Activated B cell treated with CpG ODN at 0.5 μM for 24 hours (primary cell): ENCODE measurements around the gene TNFRSF18. TPM values are rescaled to one million over a fixed set of nuclear protein-coding genes. Genes with fewer than 3 reads are reported as not detected.
"Not testable (repeated sequence)": the region's sequence is repeated elsewhere in the genome, so short reads cannot be mapped to it uniquely, and the experiment has no call there.

Source experiments
- ATAC-seq: fragments of 200-7000 bp; cut with Tn5 transposase; one replicate; pipeline ENCODE4 v1.10.0; 2021; ENCODE audit warnings: low read depth, mild to moderate bottlenecking, moderate library complexity
- CTCF ChIA-PET: fragments of 350-600 bp; sonication (Branson Sonifier 250); formaldehyde crosslinking; loops from one replicate; lab custom pipeline; 2021; ENCODE audit warnings: antibody characterized with exemption; lab: Charles Lee
- POLR2A ChIA-PET: fragments of 350-600 bp; sonication (Branson Sonifier 250); formaldehyde crosslinking; loops from one replicate; lab custom pipeline; 2021; ENCODE audit warnings: antibody characterized with exemption; lab: Charles Lee
- DNase-seq: peaks from one replicate; pipeline ENCODE4 v3.0.0; 2022
- H3K27ac Mint-ChIP-seq: one replicate; pipeline ENCODE4 v1.8.0; 2020; ENCODE audit warnings: mixed read lengths
- H3K27me3 Mint-ChIP-seq: one replicate; pipeline ENCODE4 v1.8.0; 2021; ENCODE audit warnings: mixed read lengths
- H3K36me3 Mint-ChIP-seq: one replicate; pipeline ENCODE4 v1.8.0; 2021; ENCODE audit warnings: low read depth, mixed read lengths
- H3K4me1 Mint-ChIP-seq: one replicate; pipeline ENCODE4 v1.8.0; 2021; ENCODE audit warnings: mixed read lengths
- H3K4me3 Mint-ChIP-seq: one replicate; pipeline ENCODE4 v1.8.0; 2020; ENCODE audit warnings: mild to moderate bottlenecking, mixed read lengths
- H3K9me3 Mint-ChIP-seq: one replicate; pipeline ENCODE4 v1.8.0; 2020; ENCODE audit warnings: mixed read lengths
- intact Hi-C: fragments of 100-400 bp; cut with micrococcal nuclease; formaldehyde crosslinking; loops from one replicate; pipeline ENCODE4 v1.15.1; 2024
- total RNA-seq: library from RNA; stranded (reverse); gene quantifications from 2 replicates; pipeline ENCODE4 v1.2.3, GENCODE V29; 2022
- TF ChIP-seq, protein P1 (sequence below): fragments of 200-600 bp; IDR thresholded peaks from one replicate; pipeline ENCODE4 v1.8.0; 2022; ENCODE audit warnings: antibody characterized with exemption, mild to moderate bottlenecking

TNFRSF18 gene
- total RNA-seq, 1 donor from 2014 or later = 37.5 TPM

DNA sequence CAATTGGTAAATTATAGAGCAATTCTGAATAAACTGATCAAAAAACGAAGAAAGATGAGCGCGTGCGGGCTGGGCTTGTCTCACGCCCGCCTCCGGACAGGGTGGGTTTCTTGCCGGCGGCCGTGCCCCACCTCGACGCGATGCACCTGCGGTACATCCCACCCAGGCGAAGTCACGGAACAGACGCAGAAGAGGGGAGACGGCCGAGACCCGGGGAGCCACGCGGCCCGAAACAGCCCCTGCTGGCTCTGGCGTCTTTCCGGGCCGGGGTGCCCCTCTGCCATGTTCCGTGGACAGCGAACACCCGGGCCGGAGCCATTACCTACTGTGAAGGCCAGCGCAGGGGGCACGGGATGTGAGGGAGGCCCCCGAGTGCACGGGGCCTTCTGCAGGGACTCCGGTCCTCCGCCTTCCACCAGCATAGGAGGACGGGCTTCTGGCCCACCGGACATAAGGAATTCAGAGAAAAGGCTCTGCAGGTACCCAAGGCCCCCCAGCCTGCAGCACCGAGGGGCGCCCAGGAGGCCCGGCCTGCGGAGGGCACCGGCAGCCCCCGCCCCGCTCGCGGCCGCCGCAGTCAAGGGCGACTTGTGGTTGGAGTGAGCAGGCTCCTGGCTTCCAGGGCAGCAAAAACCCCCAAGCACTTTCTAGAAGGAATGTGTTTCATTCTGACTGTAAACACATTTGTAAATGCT lies 47.7 kb upstream of the TNFRSF18 start:
- ChIA-PET CTCF (no interaction called here), POLR2A (no interaction called here)
- ATAC-seq = no peak
- H3K4me3 Mint-ChIP-seq = no peak overlapping the region
- TF ChIP-seq, protein P1, sequence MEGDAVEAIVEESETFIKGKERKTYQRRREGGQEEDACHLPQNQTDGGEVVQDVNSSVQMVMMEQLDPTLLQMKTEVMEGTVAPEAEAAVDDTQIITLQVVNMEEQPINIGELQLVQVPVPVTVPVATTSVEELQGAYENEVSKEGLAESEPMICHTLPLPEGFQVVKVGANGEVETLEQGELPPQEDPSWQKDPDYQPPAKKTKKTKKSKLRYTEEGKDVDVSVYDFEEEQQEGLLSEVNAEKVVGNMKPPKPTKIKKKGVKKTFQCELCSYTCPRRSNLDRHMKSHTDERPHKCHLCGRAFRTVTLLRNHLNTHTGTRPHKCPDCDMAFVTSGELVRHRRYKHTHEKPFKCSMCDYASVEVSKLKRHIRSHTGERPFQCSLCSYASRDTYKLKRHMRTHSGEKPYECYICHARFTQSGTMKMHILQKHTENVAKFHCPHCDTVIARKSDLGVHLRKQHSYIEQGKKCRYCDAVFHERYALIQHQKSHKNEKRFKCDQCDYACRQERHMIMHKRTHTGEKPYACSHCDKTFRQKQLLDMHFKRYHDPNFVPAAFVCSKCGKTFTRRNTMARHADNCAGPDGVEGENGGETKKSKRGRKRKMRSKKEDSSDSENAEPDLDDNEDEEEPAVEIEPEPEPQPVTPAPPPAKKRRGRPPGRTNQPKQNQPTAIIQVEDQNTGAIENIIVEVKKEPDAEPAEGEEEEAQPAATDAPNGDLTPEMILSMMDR = no peak
- intact Hi-C loops = no loop called here
- H3K36me3 Mint-ChIP-seq = peaks cover 51% of the 10 kb centered on the region
- peaks cover 19% of the 10 kb centered on the region for H3K4me1 Mint-ChIP-seq
- no peak for DNase-seq
- H3K27ac Mint-ChIP-seq = no peak overlapping the region
- no peaks in the 10 kb centered on the region for H3K27me3 Mint-ChIP-seq
- H3K9me3 Mint-ChIP-seq = no peaks in the 10 kb centered on the region

DNA sequence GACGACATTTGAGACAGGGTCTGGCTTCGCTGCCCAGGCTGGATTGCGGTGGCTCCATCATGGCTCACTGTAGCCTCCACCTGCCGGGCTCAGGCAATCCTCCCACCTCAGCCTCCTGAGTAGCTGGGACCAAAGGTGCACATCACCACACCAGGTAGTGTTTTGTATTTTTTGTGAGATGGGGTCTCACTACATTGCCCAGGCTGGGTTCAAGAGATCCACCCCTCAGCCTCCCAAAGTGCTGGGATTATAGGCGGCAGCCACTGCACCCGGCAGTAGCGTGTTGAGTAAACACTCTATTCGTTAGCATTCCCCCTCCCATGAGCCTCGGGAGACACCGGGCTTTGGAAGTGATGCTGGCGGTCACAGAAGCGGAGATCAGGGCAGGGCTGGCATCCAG lies 46.9 kb upstream of the TNFRSF18 start:
- TF ChIP-seq, protein P1 = no peak
- intact Hi-C loops = no loop called here
- H3K9me3 Mint-ChIP-seq = no peaks in the 10 kb centered on the region
- ChIA-PET CTCF (interaction anchor here (4.3 kb wide), 1 partner anchor 131 kb away, joined by 102 read pairs; no protein-coding TSS in a partner anchor), POLR2A (no interaction called here)
- H3K36me3 Mint-ChIP-seq = peaks cover 47% of the 10 kb centered on the region
- no peak overlapping the region for H3K4me3 Mint-ChIP-seq
- no peaks in the 10 kb centered on the region for H3K27me3 Mint-ChIP-seq
- no peak overlapping the region for H3K27ac Mint-ChIP-seq
- DNase-seq (no peak), ATAC-seq (no peak)
- H3K4me1 Mint-ChIP-seq = peaks cover 19% of the 10 kb centered on the region

DNA sequence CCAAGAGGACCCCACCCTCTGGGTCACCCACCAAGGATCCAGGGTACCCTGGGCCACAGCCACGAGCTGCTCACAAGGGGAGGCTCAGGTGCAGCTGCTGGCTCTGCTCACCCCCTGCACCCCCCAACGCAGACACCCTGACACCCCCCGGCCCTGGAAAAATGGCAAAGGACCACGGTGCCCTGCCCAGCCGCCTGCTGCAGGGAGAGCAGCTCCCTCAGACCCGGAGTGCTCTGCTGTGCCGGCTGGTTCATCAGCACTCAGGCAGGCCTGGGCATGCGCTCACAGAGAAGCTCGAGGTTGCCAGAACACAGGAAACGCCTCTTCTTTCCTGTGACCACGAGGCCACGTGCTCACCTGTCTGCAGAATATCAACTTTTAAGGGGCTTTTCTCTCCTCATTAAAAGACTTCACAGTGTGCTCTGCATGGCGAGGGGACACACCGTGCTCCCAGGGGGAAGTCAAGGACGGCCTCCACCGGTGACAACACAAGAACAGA lies 44.4 kb upstream of the TNFRSF18 start:
- no peaks in the 10 kb centered on the region for H3K27me3 Mint-ChIP-seq
- ATAC-seq (peak; percentile 76), DNase-seq (no peak)
- intact Hi-C loops = loop anchor here (1.0 kb wide), 2 partner anchors 129 to 218 kb away; no protein-coding TSS in a partner anchor
- peak overlapping the region; percentile 64 for H3K4me3 Mint-ChIP-seq
- peaks cover 19% of the 10 kb centered on the region for H3K4me1 Mint-ChIP-seq
- no peaks in the 10 kb centered on the region for H3K9me3 Mint-ChIP-seq
- TF ChIP-seq, protein P1 = no peak
- ChIA-PET POLR2A (interaction anchor here (0.8 to 2.9 kb wide), 15 partner anchors 21 to 267 kb away, joined by 3 to 33 read pairs (median 4); partner anchors contain the start of genes C1orf159 and UBE2J2), CTCF (interaction anchor here (1.0 to 4.3 kb wide), 10 partner anchors 10 to 219 kb away, joined by 3 to 102 read pairs (median 4); no protein-coding TSS in a partner anchor)
- H3K36me3 Mint-ChIP-seq = peaks cover 32% of the 10 kb centered on the region
- H3K27ac Mint-ChIP-seq = peak overlapping the region; percentile 72

DNA sequence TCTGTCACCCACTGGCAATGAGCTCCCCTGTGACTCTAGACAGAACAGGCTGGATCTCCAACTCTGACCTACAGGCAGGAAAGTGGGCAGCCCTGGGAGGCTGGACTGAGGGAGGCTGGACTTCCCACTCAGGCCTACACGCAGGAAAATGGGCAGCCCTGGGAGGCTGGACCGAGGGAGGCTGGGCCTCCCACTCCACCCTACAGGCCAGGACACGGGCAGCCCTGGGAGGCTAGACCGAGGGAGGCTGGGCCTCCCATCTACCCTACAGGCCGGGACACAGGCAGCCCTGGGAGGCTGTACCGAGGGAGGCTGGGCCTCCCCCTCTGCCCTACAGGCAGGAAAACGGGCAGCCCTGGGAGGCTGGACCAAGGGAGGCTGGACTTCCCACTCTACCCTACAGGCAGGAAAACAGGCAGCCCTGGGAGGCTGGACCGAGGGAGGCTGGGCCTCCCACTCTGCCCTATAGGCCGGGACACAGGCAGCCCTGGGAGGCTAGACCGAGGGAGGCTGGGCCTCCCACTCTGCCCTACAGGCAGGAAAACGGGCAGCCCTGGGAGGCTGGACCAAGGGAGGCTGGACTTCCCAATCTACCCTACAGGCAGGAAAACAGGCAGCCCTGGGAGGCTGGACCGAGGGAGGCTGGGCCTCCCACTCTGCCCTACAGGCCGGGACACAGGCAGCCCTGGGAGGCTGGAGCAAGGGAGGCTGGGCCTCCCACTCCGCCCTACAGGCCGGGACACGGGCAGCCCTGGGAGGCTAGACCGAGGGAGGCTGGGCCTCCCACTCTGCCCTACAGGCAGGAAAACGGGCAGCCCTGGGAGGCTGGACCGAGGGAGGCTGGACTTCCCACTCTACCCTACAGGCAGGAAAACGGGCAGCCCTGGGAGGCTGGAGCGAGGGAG lies 41.9 kb upstream of the TNFRSF18 start:
- CTCF ChIA-PET = interaction anchor here (1.0 kb wide), 1 partner anchor 126 kb away, joined by 3 read pairs; no protein-coding TSS in a partner anchor
- Mint-ChIP-seq H3K36me3 (peaks cover 11% of the 10 kb centered on the region), H3K4me1 (peaks cover 19% of the 10 kb centered on the region)
- DNase-seq, H3K9me3 Mint-ChIP-seq, H3K27ac Mint-ChIP-seq, intact Hi-C loops, POLR2A ChIA-PET, ATAC-seq, H3K4me3 Mint-ChIP-seq, H3K27me3 Mint-ChIP-seq: not testable (repeated sequence)

DNA sequence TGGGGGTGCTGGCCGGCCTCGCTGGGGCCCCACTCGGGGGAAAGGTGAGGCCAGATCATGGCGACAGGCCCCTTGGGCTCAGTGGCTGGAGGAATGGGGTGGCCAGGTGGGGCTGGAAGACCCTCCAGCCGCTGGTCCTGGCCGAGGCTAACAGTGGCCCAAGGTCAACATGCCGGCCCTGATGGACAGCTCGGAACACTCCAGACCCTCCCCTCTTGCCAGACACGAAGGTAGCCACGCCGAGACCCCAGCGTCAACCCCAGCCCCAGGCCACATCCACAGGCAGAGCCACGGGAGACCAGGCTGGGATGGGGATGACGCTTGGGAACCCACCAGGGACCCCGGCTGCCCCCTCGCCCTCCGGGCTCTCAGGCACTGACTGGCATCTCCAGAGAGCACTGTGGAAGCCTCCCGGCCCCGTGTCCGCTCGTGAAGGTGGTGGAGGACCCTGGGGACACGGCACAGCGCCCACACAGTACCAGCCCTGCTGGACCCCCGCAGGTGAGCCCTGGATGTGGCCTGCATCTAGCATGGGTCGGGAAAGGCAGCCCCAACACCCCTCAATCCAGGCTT lies 41.0 kb upstream of the TNFRSF18 start:
- intact Hi-C loops = no loop called here
- POLR2A ChIA-PET = interaction anchor here (0.6 kb wide), 1 partner anchor 122 kb away, joined by 3 read pairs; no protein-coding TSS in a partner anchor
- ATAC-seq = no peak
- Mint-ChIP-seq H3K36me3 (peaks cover 2% of the 10 kb centered on the region), H3K4me3 (no peak overlapping the region), H3K27ac (no peak overlapping the region), H3K4me1 (peaks cover 19% of the 10 kb centered on the region), H3K9me3 (no peaks in the 10 kb centered on the region), H3K27me3 (no peaks in the 10 kb centered on the region)
- TF ChIP-seq, protein P1 = no peak
- DNase-seq = no peak
- CTCF ChIA-PET = interaction anchor here (1.0 kb wide), 1 partner anchor 125 kb away, joined by 3 read pairs; no protein-coding TSS in a partner anchor
